ENCODE data around the gene GGCX. TPM values are rescaled to one million over a fixed set of nuclear protein-coding genes. Genes with fewer than 3 reads are reported as not detected.
A peak's percentile ranks its signal among the peaks of the same experiment; 100 is the strongest.

Gene GGCX
- total and polyA plus RNA-seq, 2 of the 13 experiments (the other 11 are each of a cell fraction or from before 2014, with no cell fraction given) = 72.5 to 103 TPM

- TF ChIP-seq AKNA (CRISPR knock-in tag; IDR thresholded peaks at IDR 0.05; ENCODE audit: borderline replicate concordance) (no peak), ZNF460 (CRISPR knock-in tag; IDR thresholded peaks at IDR 0.05; ENCODE audit: borderline replicate concordance) (no peak), TCF12 (IDR thresholded peaks at IDR 0.05) (no peak), TCF12 (CRISPR knock-in tag; IDR thresholded peaks at IDR 0.05) (no peak), ZNF274 (CRISPR knock-in tag; IDR thresholded peaks at IDR 0.05) (no peak), GTF2F1 (IDR thresholded peaks at IDR 0.05; ENCODE audit: low read length) (no peak), ZNF331 (CRISPR knock-in tag; IDR thresholded peaks at IDR 0.05) (no peak), MIER2 (CRISPR knock-in tag; IDR thresholded peaks at IDR 0.05) (no peak), MED8 (CRISPR knock-in tag; IDR thresholded peaks at IDR 0.05; ENCODE audit: insufficient replicate concordance) (no peak), PRDM15 (CRISPR knock-in tag; IDR thresholded peaks at IDR 0.05) (peak; percentile 55; the same call in 1 of the 2 replicates), ZNF839 (CRISPR knock-in tag; IDR thresholded peaks at IDR 0.05; ENCODE audit: borderline replicate concordance) (no peak), E2F2 (CRISPR knock-in tag; IDR thresholded peaks at IDR 0.05; ENCODE audit: borderline replicate concordance) (0 out of 2 replicates have a peak, but pooled peaks have one; percentile 39), GTF3A (CRISPR knock-in tag; conservative IDR thresholded peaks at IDR 0.05) (no peak), ZNF432 (CRISPR knock-in tag; IDR thresholded peaks at IDR 0.05; ENCODE audit: borderline replicate concordance) (no peak), SCMH1 (CRISPR knock-in tag; IDR thresholded peaks at IDR 0.05; ENCODE audit: borderline replicate concordance) (no peak), ZNF83 (CRISPR knock-in tag; IDR thresholded peaks at IDR 0.05; ENCODE audit: borderline replicate concordance) (no peak)
- TF ChIP-seq, protein P1, sequence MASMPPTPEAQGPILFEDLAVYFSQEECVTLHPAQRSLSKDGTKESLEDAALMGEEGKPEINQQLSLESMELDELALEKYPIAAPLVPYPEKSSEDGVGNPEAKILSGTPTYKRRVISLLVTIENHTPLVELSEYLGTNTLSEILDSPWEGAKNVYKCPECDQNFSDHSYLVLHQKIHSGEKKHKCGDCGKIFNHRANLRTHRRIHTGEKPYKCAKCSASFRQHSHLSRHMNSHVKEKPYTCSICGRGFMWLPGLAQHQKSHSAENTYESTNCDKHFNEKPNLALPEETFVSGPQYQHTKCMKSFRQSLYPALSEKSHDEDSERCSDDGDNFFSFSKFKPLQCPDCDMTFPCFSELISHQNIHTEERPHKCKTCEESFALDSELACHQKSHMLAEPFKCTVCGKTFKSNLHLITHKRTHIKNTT (CRISPR knock-in tag; IDR thresholded peaks at IDR 0.05) = no peak
Measured at GRCh38 chr2:85579266-85579935, 18.1 kb upstream of the GGCX start (continued).

Measured in HepG2 (cell line).